HG03103 (cell line): ENCODE measurements around the gene GRIN2A.
"Not testable (repeated sequence)": the region's sequence is repeated elsewhere in the genome, so short reads cannot be mapped to it uniquely, and the experiment has no call there.

Experiments
- ATAC-seq: cut with Tn5 transposase; IDR thresholded peaks from one replicate; pipeline ENCODE4 v1.9.1; 2021; ENCODE audit warnings: low read depth; ENCODE audit not compliant: unreplicated experiment

The GRIN2A gene

GRCh38 chr16:9875981-9876380 lies 306.2 kb downstream of the GRIN2A start:
- ATAC-seq = not testable (repeated sequence)

DNA sequence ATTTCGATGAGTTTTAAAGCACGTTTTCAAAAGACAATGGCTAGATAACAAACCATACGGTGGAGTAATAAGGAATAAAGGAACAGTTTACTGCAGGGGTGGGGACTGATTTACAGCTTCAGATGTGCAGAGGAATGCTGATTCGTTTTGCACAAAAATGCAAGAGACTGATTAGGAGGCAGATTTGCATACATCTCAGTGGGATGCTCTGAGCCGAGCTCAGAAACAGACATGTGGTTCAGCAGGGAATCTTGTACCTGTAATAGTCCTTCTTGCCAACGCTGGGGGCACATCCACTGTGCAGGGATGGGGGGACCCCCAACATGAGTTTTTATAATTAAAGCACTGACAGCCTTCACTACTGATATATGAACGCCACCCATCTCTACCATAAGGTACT lies 308.0 kb downstream of the GRIN2A start:
- ATAC-seq = no peak

- no peak for ATAC-seq
Measured at GRCh38 chr16:9870962-9871361, 311.3 kb downstream of the GRIN2A start.

DNA sequence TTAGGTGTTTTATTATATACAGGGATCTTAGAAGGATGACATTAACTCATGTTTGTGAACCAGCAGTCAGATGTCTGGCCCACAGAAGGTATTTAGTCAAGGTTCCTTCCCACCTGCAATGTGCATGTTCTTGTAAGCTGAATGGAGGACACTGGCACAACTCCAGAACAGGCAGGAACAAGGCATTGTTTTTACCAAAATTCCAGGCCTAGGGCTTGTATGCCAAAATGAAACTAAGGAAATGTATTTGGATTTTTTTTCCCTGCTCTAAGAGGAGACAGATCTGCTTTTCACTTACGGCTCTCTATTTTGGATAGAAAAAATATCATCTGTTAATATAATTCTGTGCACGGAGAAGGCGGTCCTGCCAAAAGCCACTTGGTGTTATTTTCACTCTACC lies 312.5 kb downstream of the GRIN2A start:
- no peak for ATAC-seq

DNA sequence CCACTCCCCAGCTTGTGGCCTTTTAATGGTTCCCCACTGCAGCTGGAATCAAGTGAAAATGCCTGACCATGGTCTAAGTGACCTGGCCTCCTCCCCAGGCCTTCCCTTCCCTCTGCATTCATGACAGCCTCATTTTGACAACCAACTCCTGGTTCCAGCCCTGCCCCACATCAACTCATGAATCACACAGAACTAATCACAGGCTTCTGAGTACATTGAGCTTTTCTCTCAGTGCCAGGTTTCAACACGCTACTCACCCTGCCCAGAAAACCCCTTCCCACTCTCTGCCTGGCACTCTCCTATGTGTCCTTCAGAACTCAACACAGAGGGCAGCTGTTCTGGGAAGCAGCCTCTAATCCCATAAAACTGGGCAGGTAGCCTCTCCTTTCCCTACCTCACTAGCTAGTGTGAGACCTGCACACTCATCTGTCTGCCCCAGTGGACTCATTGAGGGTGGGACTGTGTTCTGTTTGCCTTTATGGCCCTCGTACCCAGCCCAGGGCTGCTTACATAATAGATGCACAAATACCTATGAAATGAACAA lies 313.6 kb downstream of the GRIN2A start:
- ATAC-seq = no peak

DNA sequence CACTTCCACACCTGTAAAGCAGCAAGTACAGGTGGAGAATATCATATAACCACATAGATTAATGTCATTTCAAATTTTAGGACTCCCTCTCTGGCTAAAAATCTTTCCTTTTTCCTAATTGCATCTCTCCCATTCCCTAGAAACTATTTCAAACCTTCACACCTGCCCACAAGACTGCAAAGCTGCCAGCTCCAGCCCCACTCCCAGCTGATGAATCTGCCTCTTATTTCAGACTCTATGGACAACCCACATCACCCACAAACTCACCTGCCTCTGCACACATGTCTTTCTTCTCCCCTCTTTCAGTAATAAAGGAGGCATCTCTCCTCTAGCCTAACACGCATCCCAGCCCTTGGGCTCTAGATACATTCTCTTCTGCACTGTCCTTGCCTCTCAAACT lies 315.1 kb downstream of the GRIN2A start:
- ATAC-seq = no peak

GRCh38 chr16:9864461-9864860 lies 317.8 kb downstream of the GRIN2A start:
- no peak for ATAC-seq

- no peak for ATAC-seq
Measured at GRCh38 chr16:9862327-9862726, 319.9 kb downstream of the GRIN2A start.

- no peak for ATAC-seq
Measured at GRCh38 chr16:9860876-9861275, 321.4 kb downstream of the GRIN2A start.

DNA sequence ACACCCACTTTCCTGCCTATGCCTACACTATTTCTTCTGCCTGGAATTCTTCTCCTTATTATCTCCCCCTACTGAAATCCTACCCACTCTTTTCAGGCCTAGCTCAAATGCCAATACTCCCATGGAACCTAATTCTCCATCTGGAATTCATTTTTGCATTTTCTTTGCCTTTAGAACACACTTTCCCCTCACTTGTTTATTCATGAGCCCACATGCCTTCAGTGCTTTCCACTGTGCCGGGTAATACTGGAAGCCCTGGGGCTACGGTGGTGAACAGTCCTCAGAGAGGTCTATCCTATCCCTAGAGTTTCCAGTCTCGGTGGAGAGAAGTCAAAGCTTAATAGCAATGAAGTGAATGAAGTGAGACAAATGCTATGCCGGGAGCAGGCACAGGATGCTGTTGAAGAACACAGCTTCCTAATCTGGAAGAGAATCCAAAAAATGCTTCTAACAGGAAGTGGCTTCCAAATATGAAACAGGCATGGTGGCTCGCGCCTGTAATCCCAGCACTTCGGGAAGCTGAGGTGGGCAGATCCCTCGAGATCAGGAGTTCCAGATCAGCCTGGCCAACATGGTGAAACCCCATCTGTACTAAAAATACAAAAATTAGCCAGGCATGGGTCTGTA lies 322.4 kb downstream of the GRIN2A start:
- ATAC-seq = no peak

GRCh38 chr16:9854675-9855074 lies 327.6 kb downstream of the GRIN2A start:
- ATAC-seq = no peak

DNA sequence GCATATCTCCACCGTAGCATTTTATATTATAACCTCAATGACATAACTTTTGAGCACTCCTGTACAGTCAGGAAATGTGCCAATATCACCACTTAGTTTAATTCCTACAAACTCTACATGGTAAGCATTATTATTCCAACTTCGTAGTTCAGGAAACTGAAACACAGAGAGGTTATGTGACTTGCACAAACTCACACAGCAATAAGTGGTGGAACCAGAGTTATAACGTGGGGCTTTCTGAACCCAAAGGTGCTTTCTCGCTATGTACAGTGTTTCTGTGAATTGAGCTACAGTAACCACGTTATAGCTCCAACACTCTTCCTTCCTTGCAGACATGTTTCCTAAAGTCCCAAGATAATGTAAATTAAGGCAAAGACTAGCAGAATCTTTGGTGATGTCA lies 330.2 kb downstream of the GRIN2A start:
- no peak for ATAC-seq

- ATAC-seq = no peak
Measured at GRCh38 chr16:9850817-9851216, 331.4 kb downstream of the GRIN2A start.

GRCh38 chr16:9849697-9850245 lies 332.5 kb downstream of the GRIN2A start:
- no peak for ATAC-seq

DNA sequence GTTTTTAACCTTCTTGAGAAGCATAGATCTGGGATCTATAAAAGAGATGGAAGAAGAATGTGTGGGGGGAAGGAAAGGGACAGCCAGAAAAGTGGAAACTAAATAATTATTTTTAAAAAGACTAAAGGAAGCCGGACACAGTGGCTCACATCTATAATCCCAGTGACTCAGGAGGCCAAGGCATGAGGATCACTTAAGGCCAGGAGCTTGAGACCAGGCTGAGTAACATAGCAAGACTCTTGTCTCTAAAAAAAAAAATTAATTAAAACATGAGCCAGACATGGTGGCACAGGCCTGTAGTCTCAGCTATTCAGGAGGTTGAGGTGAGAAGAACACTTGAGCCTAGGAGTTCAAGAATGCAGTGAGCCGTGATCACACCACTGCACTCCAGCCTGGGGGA lies 335.1 kb downstream of the GRIN2A start:
- no peak for ATAC-seq

DNA sequence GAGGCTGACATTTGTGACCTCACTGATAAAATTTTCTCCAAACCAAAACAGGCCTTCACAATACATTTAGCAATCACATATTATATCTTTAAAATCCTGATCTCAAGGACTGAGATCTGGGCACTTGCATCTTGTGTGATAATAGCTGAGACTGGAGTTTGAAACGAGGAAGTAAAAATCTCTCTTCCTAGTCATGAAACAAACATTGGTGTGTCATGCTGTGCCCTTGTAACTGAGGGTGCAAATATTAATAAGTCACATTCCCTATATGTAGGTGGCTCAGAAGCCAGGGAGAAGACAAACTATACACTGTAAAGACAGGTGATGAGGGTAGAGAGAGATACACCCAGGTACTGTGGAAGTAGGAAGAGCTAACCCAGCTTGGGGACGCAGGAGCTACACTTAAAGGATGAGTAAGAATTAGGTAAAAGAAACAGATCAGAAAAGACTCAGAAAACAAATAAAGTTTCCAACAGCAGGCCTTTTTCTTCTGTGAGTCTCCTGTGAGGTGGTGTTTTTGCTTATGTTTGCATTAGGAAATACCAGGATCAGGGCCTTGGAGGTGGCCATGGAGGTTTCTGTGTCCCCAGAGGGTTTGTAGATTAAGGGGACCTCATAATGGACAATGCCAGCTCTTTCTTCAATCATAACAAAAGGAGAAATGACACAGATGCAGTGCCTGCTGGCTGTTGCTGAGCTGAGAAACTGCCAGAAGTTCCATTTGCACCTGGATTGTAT lies 335.7 kb downstream of the GRIN2A start:
- no peak for ATAC-seq

GRCh38 chr16:9845661-9846361 lies 336.4 kb downstream of the GRIN2A start:
- ATAC-seq = no peak

DNA sequence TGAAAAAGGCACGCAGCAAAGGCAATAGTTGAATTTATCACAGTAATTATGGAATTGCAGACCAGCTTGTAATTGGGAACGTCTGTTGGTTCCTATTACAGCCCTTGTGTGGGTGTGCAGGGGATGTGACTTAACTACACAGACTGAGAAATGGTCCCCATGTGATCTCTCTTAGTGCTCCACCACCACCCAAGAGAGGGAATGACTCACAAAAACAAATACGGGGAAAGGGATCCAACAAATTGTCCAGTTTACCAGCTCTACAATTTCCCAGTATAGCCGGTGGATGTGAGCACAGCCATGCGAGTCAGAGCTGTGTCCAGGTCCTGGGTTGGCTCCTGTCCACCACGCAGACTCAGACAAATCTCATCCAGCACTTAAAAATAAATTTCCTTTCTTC lies 337.9 kb downstream of the GRIN2A start:
- no peak for ATAC-seq

DNA sequence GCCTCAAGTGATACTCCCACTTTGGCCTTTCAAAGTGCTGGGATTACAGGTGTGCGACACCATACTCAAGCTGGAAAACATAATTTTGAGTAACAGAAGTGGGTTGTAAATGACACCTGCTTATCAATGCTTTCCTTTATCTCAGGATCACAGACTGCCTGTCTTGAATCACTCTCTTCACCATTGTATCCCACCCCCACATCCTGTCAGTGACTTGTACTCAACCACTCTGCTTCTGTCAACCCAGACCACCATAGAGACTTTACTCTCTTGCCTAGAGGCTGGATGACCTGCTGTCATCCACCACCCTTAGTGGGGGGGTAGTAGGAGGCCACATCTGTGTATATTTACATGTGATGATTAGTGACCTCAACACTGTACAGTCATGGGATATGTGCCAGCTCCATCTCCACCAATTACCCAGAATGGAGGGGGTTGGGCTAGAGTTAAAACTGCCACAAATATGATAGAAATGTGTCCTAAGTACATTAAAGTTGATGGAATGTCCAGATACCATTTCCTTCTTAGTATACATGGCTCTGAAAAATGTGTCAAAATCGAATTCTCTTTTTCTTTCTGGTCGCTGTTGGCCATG lies 338.7 kb downstream of the GRIN2A start:
- ATAC-seq = no peak

- peak; percentile 62 for ATAC-seq
Measured at GRCh38 chr16:9840761-9841665, 341.2 kb downstream of the GRIN2A start.
